Rectal smooth muscle tissue (tissue), 1 donor: ENCODE data around the gene BTBD8.
"Not testable (repeated sequence)": the region's sequence is repeated elsewhere in the genome, so short reads cannot be mapped to it uniquely, and the experiment has no call there.

ENCODE experiments used
- H3K27ac ChIP-seq: one replicate; pipeline ENCODE4 v1.7.0; 2013; ENCODE audit warnings: low read depth, low read length, inconsistent platforms
- H3K27me3 ChIP-seq: one replicate; pipeline ENCODE4 v1.7.0; 2013; ENCODE audit warnings: low read length; ENCODE audit not compliant: control insufficient read depth, insufficient read depth
- H3K36me3 ChIP-seq: one replicate; pipeline ENCODE4 v1.7.0; 2013; ENCODE audit warnings: low read length; ENCODE audit not compliant: control insufficient read depth, insufficient read depth
- H3K4me1 ChIP-seq: one replicate; pipeline ENCODE4 v1.7.0; 2013; ENCODE audit warnings: low read length; ENCODE audit not compliant: control insufficient read depth, insufficient read depth
- H3K4me3 ChIP-seq: one replicate; pipeline ENCODE4 v1.7.0; 2013; ENCODE audit warnings: low read length
- H3K9ac ChIP-seq: one replicate; pipeline ENCODE4 v1.7.0; 2013; ENCODE audit warnings: low read length

BTBD8 gene

DNA sequence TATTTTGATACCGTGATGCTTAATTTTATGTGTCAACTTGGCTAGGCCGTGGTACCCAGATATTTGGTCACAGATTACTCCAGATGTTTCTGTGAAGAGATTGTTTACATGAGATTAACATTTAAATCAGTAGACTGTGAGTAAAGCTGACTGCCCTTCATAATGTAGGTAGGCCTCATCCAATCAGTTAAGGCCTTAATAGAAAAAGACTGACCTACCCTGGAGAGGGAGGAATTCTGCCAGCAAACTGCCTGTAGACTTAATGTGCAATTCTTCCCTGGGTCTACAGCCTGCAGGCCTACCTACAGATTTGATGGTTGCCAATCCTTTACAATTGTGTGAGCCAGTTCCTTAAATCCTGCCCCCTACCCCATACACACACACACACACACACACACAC lies 9.3 kb upstream of the BTBD8 start:
- Histone ChIP-seq H3K4me1 (no peaks in the 10 kb centered on the region), H3K36me3 (no peaks in the 10 kb centered on the region), H3K27ac (no peak overlapping the region), H3K27me3 (no peaks in the 10 kb centered on the region), H3K4me3 (no peak overlapping the region), H3K9ac (no peak overlapping the region)

DNA sequence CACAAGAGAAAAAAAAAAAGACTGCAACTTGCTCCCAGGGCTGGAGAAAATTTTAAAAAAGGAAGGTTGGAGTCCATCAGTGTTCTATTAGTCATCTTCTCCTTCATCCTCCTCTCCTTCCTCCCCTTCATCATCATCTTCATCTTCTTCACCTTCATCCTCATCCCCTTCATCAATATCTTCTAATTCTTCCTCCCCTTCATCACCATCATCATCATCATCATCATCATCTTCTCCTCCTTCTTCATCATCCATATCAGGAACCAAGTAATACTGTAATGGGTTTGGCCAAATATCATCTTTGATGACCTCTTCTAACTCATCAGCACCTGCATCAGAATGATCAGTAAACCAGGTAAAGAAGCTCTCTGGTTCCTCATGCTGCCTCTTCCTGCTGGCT lies 5.7 kb upstream of the BTBD8 start:
- H3K36me3 ChIP-seq, H3K9ac ChIP-seq, H3K27me3 ChIP-seq, H3K4me3 ChIP-seq, H3K27ac ChIP-seq, H3K4me1 ChIP-seq: not testable (repeated sequence)

DNA sequence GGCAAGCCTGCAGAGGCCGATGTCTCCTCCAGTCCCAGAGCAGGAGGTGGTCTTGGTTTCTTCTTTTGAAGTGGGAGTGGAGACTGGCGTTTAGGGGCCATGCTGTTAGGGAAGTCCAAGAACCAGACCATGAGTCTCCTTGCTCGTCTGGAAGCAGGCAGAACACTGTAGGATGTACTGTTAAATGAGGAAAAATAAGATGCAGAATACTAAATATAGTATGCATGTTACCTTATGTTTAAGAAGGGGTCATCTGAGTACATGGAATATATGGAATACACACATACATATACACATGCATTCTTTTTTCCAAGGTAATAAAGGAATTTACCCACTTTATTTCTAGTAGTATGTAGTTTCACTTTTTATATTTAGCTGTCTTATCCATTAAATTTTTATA lies 4.8 kb upstream of the BTBD8 start, which contains the start of gene SETSIP:
Gene SETSIP (minus strand): TSS at position 101 of the 400 bp plus-strand sequence. CDS start 0 bp downstream, at position 101.
- H3K4me1 ChIP-seq, result no peaks in the 10 kb centered on the region
- no peaks in the 10 kb centered on the region for H3K36me3 ChIP-seq
- H3K27ac ChIP-seq, result no peak within 1 kb of the TSS
- H3K4me3 ChIP-seq, result no peak within 1 kb of the TSS
- H3K9ac ChIP-seq, result no peak within 1 kb of the TSS
- no peaks in the 10 kb centered on the region for H3K27me3 ChIP-seq

DNA sequence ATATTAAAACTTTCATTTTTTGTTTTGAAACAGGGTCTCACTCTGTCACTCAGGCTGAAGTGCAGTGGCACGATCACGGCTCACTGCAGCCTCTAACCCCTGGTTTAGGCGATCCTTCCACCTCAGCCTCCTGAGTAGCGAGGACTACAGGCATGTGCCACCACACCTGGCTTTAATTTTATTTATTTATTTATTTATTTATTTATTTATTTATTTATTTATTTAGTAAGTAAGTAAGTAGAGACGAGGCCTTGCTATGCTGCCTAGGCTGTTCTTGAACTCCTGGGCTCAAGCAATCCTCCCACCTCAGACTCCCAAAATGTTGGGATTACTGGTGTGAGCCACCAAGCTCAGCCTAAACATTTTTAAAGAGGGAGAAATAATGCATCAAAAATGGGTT lies 3.8 kb upstream of the BTBD8 start:
- no peak overlapping the region for H3K4me3 ChIP-seq

DNA sequence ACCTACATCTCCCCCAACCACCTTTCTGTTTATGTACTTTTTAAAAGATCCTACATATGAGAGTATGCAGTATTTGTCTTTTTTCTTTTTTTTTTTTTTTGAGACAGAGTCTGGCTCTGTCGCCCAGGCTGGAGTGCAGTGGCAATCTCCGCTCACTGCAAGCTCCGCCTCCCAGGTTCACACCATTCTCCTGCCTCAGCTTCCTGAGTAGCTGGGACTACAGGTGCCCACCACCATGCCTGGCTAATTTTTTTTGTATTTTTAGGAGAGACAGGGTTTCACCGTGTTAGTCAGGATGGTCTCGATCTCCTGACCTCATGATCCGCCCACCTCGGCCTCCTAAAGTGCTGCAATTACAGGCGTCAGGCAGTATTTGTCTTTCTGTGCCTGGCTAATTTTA lies 2.1 kb upstream of the BTBD8 start:
- not testable (repeated sequence) for H3K9ac ChIP-seq, H3K36me3 ChIP-seq, H3K4me3 ChIP-seq

More for the DNA sequence above, 3.8 kb upstream of the BTBD8 start:
- H3K36me3 ChIP-seq, result no peaks in the 10 kb centered on the region
- no peak overlapping the region for H3K9ac ChIP-seq
- peaks cover 2% of the 10 kb centered on the region for H3K4me1 ChIP-seq
- H3K27ac ChIP-seq, result no peak overlapping the region
- H3K27me3 ChIP-seq, result no peaks in the 10 kb centered on the region

DNA sequence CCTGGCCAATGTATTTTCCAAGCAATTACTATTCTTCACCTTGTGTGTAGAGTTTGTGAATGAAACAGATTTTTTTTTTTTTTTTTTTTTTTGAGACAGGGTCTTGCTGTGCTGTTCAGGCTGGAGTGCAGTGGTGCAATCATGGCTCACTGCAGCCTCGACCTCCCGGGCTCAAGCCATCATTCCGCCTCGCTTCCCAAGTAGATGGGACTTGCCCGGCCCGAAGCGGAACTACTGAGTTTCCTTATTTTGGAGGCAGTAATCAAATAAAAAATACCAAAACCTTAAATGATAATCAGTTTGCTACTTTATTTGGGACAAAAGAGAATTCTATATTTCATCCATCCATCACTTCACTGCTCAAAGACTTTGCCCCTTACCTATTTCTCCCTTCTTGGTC lies 704 bp upstream of the BTBD8 start:
- Histone ChIP-seq H3K27ac (no peak overlapping the region), H3K36me3 (no peaks in the 10 kb centered on the region), H3K4me1 (peaks cover 2% of the 10 kb centered on the region), H3K27me3 (no peaks in the 10 kb centered on the region), H3K9ac (no peak overlapping the region), H3K4me3 (peak overlapping the region; percentile 95)

More for the DNA sequence above, 2.1 kb upstream of the BTBD8 start:
- H3K4me1 ChIP-seq, H3K27me3 ChIP-seq, H3K27ac ChIP-seq: not testable (repeated sequence)

DNA sequence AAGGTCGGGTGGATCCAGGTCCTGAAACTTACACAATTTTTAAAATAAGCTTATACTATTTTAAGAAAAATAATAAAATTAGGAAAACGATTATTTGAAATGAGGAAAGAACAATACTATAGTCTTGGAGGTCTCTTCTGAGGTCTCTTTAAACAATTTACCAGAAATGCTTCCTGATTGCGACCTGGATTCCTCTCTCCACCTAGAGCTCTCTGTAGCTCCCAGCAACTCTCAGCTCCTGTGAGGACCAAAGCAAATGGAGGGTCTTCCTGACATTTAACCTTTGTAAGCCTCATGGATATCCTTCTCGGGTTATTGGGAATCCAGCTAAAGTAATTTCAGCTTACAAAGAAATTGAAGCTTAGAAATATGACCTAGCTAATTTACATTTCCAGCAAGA lies 886 bp downstream of the BTBD8 start:
- Histone ChIP-seq H3K9ac (peak overlapping the region; percentile 92), H3K27me3 (no peaks in the 10 kb centered on the region), H3K27ac (no peak overlapping the region), H3K4me3 (peak overlapping the region; percentile 95), H3K36me3 (no peaks in the 10 kb centered on the region), H3K4me1 (peaks cover 2% of the 10 kb centered on the region)

DNA sequence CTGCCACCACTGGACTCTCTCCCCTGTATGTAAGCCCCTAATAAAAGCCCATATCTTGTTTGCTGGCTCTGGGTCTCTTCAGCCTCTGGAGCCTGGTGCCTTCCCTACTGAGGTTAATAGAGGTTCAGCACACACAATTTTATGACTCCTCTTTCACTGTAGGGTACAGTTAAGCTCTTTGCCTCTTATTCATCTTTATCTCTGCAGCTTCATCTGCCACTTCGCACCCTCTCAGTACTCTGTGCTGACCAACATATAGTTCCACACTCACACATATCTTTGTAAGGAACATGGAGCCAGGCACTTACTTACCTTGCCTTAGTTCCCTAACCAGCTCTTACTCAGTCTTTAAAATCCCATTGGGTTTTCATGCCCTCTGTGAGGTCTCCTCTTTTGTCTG lies 4.5 kb downstream of the BTBD8 start:
- H3K4me1 ChIP-seq, result peaks cover 2% of the 10 kb centered on the region
- H3K4me3 ChIP-seq, result no peak overlapping the region
- no peak overlapping the region for H3K9ac ChIP-seq
- H3K27ac ChIP-seq, result no peak overlapping the region
- no peaks in the 10 kb centered on the region for H3K27me3 ChIP-seq
- no peaks in the 10 kb centered on the region for H3K36me3 ChIP-seq

DNA sequence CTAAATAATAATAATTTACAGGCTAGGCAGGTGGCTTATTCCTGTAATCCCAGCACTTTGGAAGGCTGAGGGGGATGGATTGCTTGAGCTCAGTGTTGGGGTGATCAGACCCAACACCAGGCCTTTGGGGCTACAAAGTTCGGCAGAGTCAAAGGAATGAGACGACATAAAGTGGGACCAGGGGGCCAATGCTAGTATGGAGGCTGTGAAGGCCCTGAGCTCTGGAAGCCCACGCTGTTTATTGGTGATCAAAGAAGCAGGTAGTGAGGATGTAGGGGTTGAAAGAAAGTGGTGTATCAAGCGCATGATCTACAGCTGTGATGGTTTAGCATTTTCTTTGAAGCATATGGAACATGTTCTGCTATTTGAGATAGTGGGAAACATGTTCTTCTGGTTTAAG lies 5.6 kb downstream of the BTBD8 start:
- no peaks in the 10 kb centered on the region for H3K36me3 ChIP-seq
- H3K4me3 ChIP-seq, result no peak overlapping the region
- no peaks in the 10 kb centered on the region for H3K27me3 ChIP-seq
- H3K27ac ChIP-seq, result no peak overlapping the region
- no peak overlapping the region for H3K9ac ChIP-seq
- peaks cover 2% of the 10 kb centered on the region for H3K4me1 ChIP-seq

DNA sequence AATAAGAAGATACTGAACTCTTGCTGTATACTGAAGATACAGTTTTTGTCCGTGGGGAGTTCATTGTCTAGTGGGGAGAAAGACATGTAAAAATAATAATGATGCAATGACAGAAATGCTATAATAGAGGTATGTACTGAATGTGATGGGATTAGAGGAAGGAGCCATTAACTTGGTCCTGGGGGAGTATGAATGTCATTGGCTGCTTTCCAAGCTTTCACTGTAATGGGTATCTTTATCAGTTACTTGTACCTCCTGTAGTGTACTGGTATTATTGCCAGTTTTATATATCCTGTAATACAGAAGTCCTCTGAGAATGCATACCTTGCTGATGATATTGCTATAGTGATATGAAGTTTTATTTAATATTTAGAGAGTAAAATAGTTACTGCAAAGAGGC lies 7.4 kb downstream of the BTBD8 start:
- no peaks in the 10 kb centered on the region for H3K27me3 ChIP-seq
- no peak overlapping the region for H3K4me3 ChIP-seq
- H3K36me3 ChIP-seq, result no peaks in the 10 kb centered on the region
- H3K4me1 ChIP-seq, result no peaks in the 10 kb centered on the region
- no peak overlapping the region for H3K9ac ChIP-seq
- no peak overlapping the region for H3K27ac ChIP-seq

DNA sequence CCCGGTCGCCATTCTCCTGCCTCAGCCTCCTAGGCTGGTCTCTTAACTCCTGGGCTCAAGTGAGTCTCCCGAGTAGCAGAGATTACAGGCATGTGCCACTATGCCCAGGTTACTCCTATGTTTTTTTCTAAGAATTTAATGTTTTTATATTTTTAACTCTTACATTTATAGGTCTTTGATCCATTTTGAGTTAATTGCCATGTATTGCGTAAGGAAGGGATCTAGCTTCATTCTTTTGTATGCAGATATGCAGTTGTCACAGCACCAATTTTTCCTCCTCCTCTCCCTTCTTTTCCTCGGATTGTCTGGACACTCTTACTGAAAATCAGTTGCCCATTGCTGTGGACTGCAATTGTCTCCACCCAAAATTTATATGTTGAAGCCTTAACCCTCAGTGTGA lies 11.5 kb downstream of the BTBD8 start:
- Histone ChIP-seq H3K36me3 (no peaks in the 10 kb centered on the region), H3K27ac (no peak overlapping the region), H3K4me1 (no peaks in the 10 kb centered on the region), H3K4me3 (no peak overlapping the region), H3K9ac (no peak overlapping the region), H3K27me3 (no peaks in the 10 kb centered on the region)

DNA sequence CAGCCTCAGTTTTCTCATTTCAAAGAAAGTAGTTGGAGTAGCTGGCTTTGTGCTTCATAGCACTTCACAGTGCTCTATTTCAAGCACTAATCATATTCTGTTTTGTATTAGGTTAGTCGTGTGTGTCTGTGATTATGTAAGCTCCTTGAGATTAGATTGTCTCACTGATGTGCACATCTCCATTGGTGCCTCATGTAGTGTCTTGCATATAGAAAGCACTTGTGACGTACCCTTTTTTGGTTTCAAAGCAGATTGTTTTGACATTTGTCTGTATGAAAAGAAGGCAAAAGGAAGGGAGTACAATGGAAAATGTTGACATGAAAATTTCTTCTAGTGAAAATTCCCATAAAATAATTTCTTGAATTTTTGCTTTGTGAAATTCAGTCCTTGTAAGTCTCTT lies 13.9 kb downstream of the BTBD8 start:
- Histone ChIP-seq H3K27me3 (no peaks in the 10 kb centered on the region), H3K9ac (no peak overlapping the region), H3K4me3 (no peak overlapping the region), H3K27ac (no peak overlapping the region), H3K36me3 (no peaks in the 10 kb centered on the region), H3K4me1 (no peaks in the 10 kb centered on the region)

DNA sequence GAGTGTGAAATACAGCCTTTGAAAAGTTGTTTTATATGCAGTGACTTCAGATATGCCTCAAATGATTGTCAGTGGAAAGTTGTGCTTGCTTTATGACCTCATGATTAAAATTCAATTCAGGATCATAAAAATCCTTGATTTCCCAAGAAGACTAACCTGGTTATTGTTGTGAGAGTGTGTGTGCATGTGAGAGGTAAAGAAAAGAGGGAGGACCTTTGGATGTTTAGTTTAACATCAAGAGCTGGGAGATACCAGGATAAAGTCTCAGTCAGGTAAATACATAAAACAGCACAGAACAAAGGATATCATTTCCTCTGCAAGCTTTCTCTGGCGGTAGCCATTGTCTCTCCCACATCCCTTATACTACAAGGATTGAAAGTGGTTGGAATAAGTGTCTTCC lies 14.4 kb downstream of the BTBD8 start:
- no peak overlapping the region for H3K9ac ChIP-seq

More for the DNA sequence above, 14.4 kb downstream of the BTBD8 start:
- no peaks in the 10 kb centered on the region for H3K36me3 ChIP-seq
- H3K27me3 ChIP-seq, result no peaks in the 10 kb centered on the region
- H3K4me3 ChIP-seq, result no peak overlapping the region
- H3K27ac ChIP-seq, result no peak overlapping the region
- no peaks in the 10 kb centered on the region for H3K4me1 ChIP-seq
